Neuronal stem cell (in vitro differentiated cells): ENCODE data around the gene ARHGAP23.
"Not testable (repeated sequence)": the region's sequence is repeated elsewhere in the genome, so short reads cannot be mapped to it uniquely, and the experiment has no call there.

Experiments used
- DNase-seq: peaks from one replicate; pipeline ENCODE4 v3.0.0-alpha.2; 2013; ENCODE audit warnings: low spot score
- H2AFZ ChIP-seq: one replicate; pipeline ENCODE4 v1.6.1; 2013; ENCODE audit warnings: mild to moderate bottlenecking, low read length, inconsistent platforms
- H2AK5ac ChIP-seq: 2 replicates; pipeline ENCODE4 v1.6.1; 2013; ENCODE audit warnings: low read depth, mild to moderate bottlenecking, inconsistent platforms, low read length, moderate library complexity, mixed read lengths
- H2BK120ac ChIP-seq: 2 replicates; pipeline ENCODE4 v1.6.1; 2013; ENCODE audit warnings: low read depth, mild to moderate bottlenecking, inconsistent platforms, low read length, moderate library complexity, mixed read lengths
- H2BK12ac ChIP-seq: one replicate; pipeline ENCODE4 v1.6.1; 2013; ENCODE audit warnings: low read length, inconsistent platforms
- H2BK15ac ChIP-seq: 2 replicates; pipeline ENCODE4 v1.6.1; 2013; ENCODE audit warnings: mild to moderate bottlenecking, low read length, inconsistent platforms, mixed read lengths
- H2BK5ac ChIP-seq: one replicate; pipeline ENCODE4 v1.6.1; 2013; ENCODE audit warnings: inconsistent platforms, mild to moderate bottlenecking, low read length, moderate library complexity
- H3K14ac ChIP-seq: one replicate; pipeline ENCODE4 v1.6.1; 2013; ENCODE audit warnings: low read length, inconsistent platforms
- H3K18ac ChIP-seq: 2 replicates; pipeline ENCODE4 v1.6.1; 2013; ENCODE audit warnings: low read length, inconsistent platforms
- H3K23ac ChIP-seq: 2 replicates; pipeline ENCODE4 v1.6.1; 2013; ENCODE audit warnings: low read depth, mild to moderate bottlenecking, mixed read lengths, low read length, inconsistent platforms; ENCODE audit not compliant: poor library complexity
- H3K27ac ChIP-seq: replicated peaks from 3 replicates; pipeline ENCODE4 v1.5.1; 2013; ENCODE audit warnings: low read length, inconsistent platforms
- H3K27me3 ChIP-seq, 3 experiments: 2 replicates each; pipeline ENCODE4 v1.6.1; 2013; ENCODE audit warnings: low read length in 3 of 3, mild to moderate bottlenecking in 2 of 3, inconsistent platforms in 1 of 3, low read depth in 1 of 3, mixed read lengths in 1 of 3, moderate library complexity in 1 of 3; ENCODE audit not compliant: control insufficient read depth in 3 of 3, insufficient read depth in 3 of 3
- H3K36me3 ChIP-seq, 2 donors: replicated peaks in 1 of 2; 2 replicates each; pipeline ENCODE4 v1.6.1; 2013; ENCODE audit warnings: low read length in 2 of 2; ENCODE audit not compliant: control insufficient read depth in 2 of 2, insufficient read depth in 2 of 2
- H3K4ac ChIP-seq: 2 replicates; pipeline ENCODE4 v1.6.1; 2013; ENCODE audit warnings: inconsistent platforms, mild to moderate bottlenecking, low read length, moderate library complexity
- H3K4me1 ChIP-seq, 2 donors: 1 replicate in 1 of 2; 2 replicates in 1 of 2; pipeline ENCODE4 v1.6.1; 2013; ENCODE audit warnings: low read length in 2 of 2, low read depth in 1 of 2; ENCODE audit not compliant: control insufficient read depth in 2 of 2, insufficient read depth in 1 of 2
- H3K4me2 ChIP-seq: one replicate; pipeline ENCODE4 v1.6.1; 2013; ENCODE audit warnings: mild to moderate bottlenecking, low read length, inconsistent platforms; ENCODE audit not compliant: insufficient read depth, poor library complexity, severe bottlenecking
- H3K4me3 ChIP-seq, 2 donors: 2 replicates each; pipeline ENCODE4 v1.5.1; 2013; ENCODE audit warnings: low read length in 2 of 2, mild to moderate bottlenecking in 2 of 2, inconsistent platforms in 1 of 2, moderate library complexity in 1 of 2
- H3K79me1 ChIP-seq: one replicate; pipeline ENCODE4 v1.6.1; 2013; ENCODE audit warnings: low read depth, mild to moderate bottlenecking, inconsistent platforms, low read length, moderate library complexity
- H3K9ac ChIP-seq: one replicate; pipeline ENCODE4 v1.6.1; 2013; ENCODE audit warnings: mild to moderate bottlenecking, low read depth, low read length, inconsistent platforms; ENCODE audit not compliant: poor library complexity
- H3K9me3 ChIP-seq, 2 donors: replicated peaks in 1 of 2; 2 replicates each; pipeline versions ENCODE3 to v1.6.1; 2013; ENCODE audit warnings: low read length in 2 of 2, mild to moderate bottlenecking in 2 of 2, inconsistent platforms in 1 of 2, low read depth in 1 of 2, mixed read lengths in 1 of 2, moderate library complexity in 1 of 2; ENCODE audit not compliant: control insufficient read depth in 2 of 2, insufficient read depth in 1 of 2
- H4K8ac ChIP-seq: one replicate; pipeline ENCODE4 v1.6.1; 2013; ENCODE audit warnings: low read depth, mild to moderate bottlenecking, inconsistent platforms, low read length, moderate library complexity
- H4K91ac ChIP-seq: one replicate; pipeline ENCODE4 v1.6.1; 2013; ENCODE audit warnings: low read length, low read depth, mild to moderate bottlenecking, inconsistent platforms; ENCODE audit not compliant: poor library complexity
- WGBS, 2 donors: extraction: QIAGEN DNeasy Blood & Tissue Kit; methylation state at CpG; one replicate each; pipeline ENCODE4 v1.1.7; 2013; ENCODE audit warnings: missing lambda C conversion rate in 2 of 2, mixed read lengths in 1 of 2; ENCODE audit not compliant: insufficient read length in 2 of 2, insufficient replicate concordance in 1 of 2; ENCODE audit errors: extremely low coverage in 2 of 2; 5-methylcytosine and 5-hydroxymethylcytosine counted together

ARHGAP23 gene

GRCh38 chr17:38526526-38526925, 98.3 kb downstream of the ARHGAP23 start:
- H2BK120ac ChIP-seq, H3K9me3 ChIP-seq, H4K91ac ChIP-seq, H2BK12ac ChIP-seq, H3K4me3 ChIP-seq, H3K14ac ChIP-seq, H3K9ac ChIP-seq, H3K18ac ChIP-seq, H2BK5ac ChIP-seq, H2AK5ac ChIP-seq, H3K4me2 ChIP-seq, H3K4ac ChIP-seq, H2BK15ac ChIP-seq, H3K27ac ChIP-seq, H3K79me1 ChIP-seq, H2AFZ ChIP-seq, H3K23ac ChIP-seq, DNase-seq, H3K36me3 ChIP-seq, H4K8ac ChIP-seq, H3K27me3 ChIP-seq: not testable (repeated sequence)
- H3K4me1 ChIP-seq = peaks cover 7 to 12% of the 10 kb centered on the region in 2 donors
- no CpG with 5 or more reads among the region's 8 CpGs for WGBS, 2 donors

GRCh38 chr17:38528141-38528540, 99.9 kb downstream of the ARHGAP23 start:
- H3K14ac ChIP-seq, H3K27me3 ChIP-seq, H3K4ac ChIP-seq, H2BK5ac ChIP-seq, H3K4me3 ChIP-seq, H2BK15ac ChIP-seq, H3K36me3 ChIP-seq, H2BK12ac ChIP-seq, H3K27ac ChIP-seq, DNase-seq, H3K4me2 ChIP-seq, H4K91ac ChIP-seq, H3K23ac ChIP-seq, H2AFZ ChIP-seq, H4K8ac ChIP-seq, H3K9me3 ChIP-seq, H3K79me1 ChIP-seq, H2BK120ac ChIP-seq: not testable (repeated sequence)
- peak overlapping the region; percentile 46 for H2AK5ac ChIP-seq
- H3K18ac ChIP-seq = peak overlapping the region; percentile 27
- peak overlapping the region; percentile 21 for H3K9ac ChIP-seq
- WGBS, 2 donors = no CpG with 5 or more reads among the region's 10 CpGs
- H3K4me1 ChIP-seq = peaks cover 19 to 24% of the 10 kb centered on the region in 2 donors

GRCh38 chr17:38530856-38531255, 102.6 kb downstream of the ARHGAP23 start:
- not testable (repeated sequence) for H3K27ac ChIP-seq, H4K91ac ChIP-seq, H3K79me1 ChIP-seq, H2AK5ac ChIP-seq, H2BK120ac ChIP-seq, H3K4ac ChIP-seq, H2AFZ ChIP-seq, H2BK5ac ChIP-seq, H3K4me3 ChIP-seq, H3K27me3 ChIP-seq, H3K4me2 ChIP-seq, DNase-seq, H3K23ac ChIP-seq, H2BK12ac ChIP-seq, H4K8ac ChIP-seq, H3K36me3 ChIP-seq, H3K9me3 ChIP-seq
- Histone ChIP-seq H3K4me1 (peaks cover 26 to 27% of the 10 kb centered on the region in 2 donors), H3K9ac (peak overlapping the region; percentile 84), H2BK15ac (peak overlapping the region; percentile 67), H3K18ac (peak overlapping the region; percentile 93), H3K14ac (peak overlapping the region; percentile 71)
- WGBS, 2 donors = no CpG with 5 or more reads among the region's 11 CpGs

- WGBS, 2 donors = no CpG with 5 or more reads among the region's 11 CpGs
- Histone ChIP-seq H3K18ac (peak overlapping the region; percentile 85), H2BK120ac (peak overlapping the region; percentile 99), H2BK12ac (peak overlapping the region; percentile 22), H2AK5ac (peak overlapping the region; percentile 94), H3K4me1 (peaks cover 32 to 35% of the 10 kb centered on the region in 2 donors), H2BK5ac (peak overlapping the region; percentile 94)
- not testable (repeated sequence) for H3K4me3 ChIP-seq, H3K36me3 ChIP-seq, H3K79me1 ChIP-seq, H3K9me3 ChIP-seq, H3K9ac ChIP-seq, H4K91ac ChIP-seq, H3K27ac ChIP-seq, H3K4me2 ChIP-seq, H2BK15ac ChIP-seq, H3K14ac ChIP-seq, DNase-seq, H3K4ac ChIP-seq, H4K8ac ChIP-seq, H2AFZ ChIP-seq, H3K23ac ChIP-seq, H3K27me3 ChIP-seq
Measured at GRCh38 chr17:38531761-38532160, 103.5 kb downstream of the ARHGAP23 start.
